Uterus (tissue), 4 donors: Measurements from ENCODE around the gene TMEM253. TPM values are rescaled to one million over a fixed set of nuclear protein-coding genes. Genes with fewer than 3 reads are reported as not detected.

Experiments
- DNase-seq, 2 donors: peaks; one replicate each; pipeline ENCODE4 v3.0.0-alpha.2; 2019 to 2020
- H3K27ac ChIP-seq, 2 donors: fragments of 200-600 bp; sonication (generic); 1 replicate in 1 of 2; 2 replicates in 1 of 2; pipeline ENCODE4 v1.5.1; 2016 to 2018
- H3K27me3 ChIP-seq, 2 donors: fragments of 200-600 bp; sonication (generic); one replicate each; pipeline ENCODE4 v1.5.1; 2018 to 2019; ENCODE audit warnings: control low read depth in 1 of 2
- H3K36me3 ChIP-seq, 2 donors: fragments of 200-600 bp; sonication (generic); one replicate each; pipeline ENCODE4 v1.5.1; 2019; ENCODE audit warnings: control low read depth in 1 of 2
- H3K4me1 ChIP-seq, 2 donors: fragments of 200-600 bp; sonication (generic); one replicate each; pipeline ENCODE4 v1.5.1; 2018 to 2019; ENCODE audit warnings: control low read depth in 1 of 2
- H3K4me3 ChIP-seq, 2 donors: fragments of 200-600 bp; sonication (generic); 1 replicate in 1 of 2; 2 replicates in 1 of 2; pipeline ENCODE4 v1.5.1; 2018 to 2019; ENCODE audit warnings: mild to moderate bottlenecking in 1 of 2
- H3K9me3 ChIP-seq, 2 donors: fragments of 200-600 bp; sonication (generic); one replicate each; pipeline ENCODE4 v1.5.1; 2019; ENCODE audit warnings: control low read depth in 1 of 2
- CTCF ChIP-seq, 4 experiments: fragments of 200-600 bp in 2 of 4; fragments of 450-650 bp in 2 of 4; sonication (generic) in 2 of 4; IDR thresholded peaks; one replicate each; pipeline ENCODE4 v1.5.1; 2016 to 2019; ENCODE audit warnings: antibody characterized with exemption in 4 of 4, mild to moderate bottlenecking in 2 of 4, moderate library complexity in 1 of 4
- POLR2A ChIP-seq, 2 donors: fragments of 450-650 bp; IDR thresholded peaks; one replicate each; pipeline ENCODE4 v1.6.1; 2016; ENCODE audit warnings: antibody characterized with exemption in 2 of 2, mild to moderate bottlenecking in 1 of 2, moderate library complexity in 1 of 2
- intact Hi-C: fragments of 100-400 bp; cut with DNase I; formaldehyde crosslinking; loops from one replicate; pipeline ENCODE4 v1.15.1; 2023; ENCODE audit warnings: low total_unique reads
- total RNA-seq, 4 donors: library from RNA; depleted of rRNA in 3 of 4; stranded (reverse); fragments of >200 nt in 3 of 4; gene quantifications; one replicate each; pipeline versions ENCODE4 v1.1.0 to v1.2.4, GENCODE V29; 2014 to 2023
- donor health status: DM: yes; HTN: yes; CAD: no.

TMEM253 gene
- under 1 TPM in 1 of 4 donors, not detected in 3; 0.85 TPM for total RNA-seq

- peak within 1 kb of the TSS; percentile 97 for H3K27ac ChIP-seq
- intact Hi-C loops = loop anchor here (5.0 kb wide), 1 partner anchor 34 kb away; no protein-coding TSS in a partner anchor
- TF ChIP-seq POLR2A (IDR thresholded peaks at IDR 0.05) (no peak), CTCF (IDR thresholded peaks at IDR 0.05) (no peak)
- H3K4me1 ChIP-seq = peaks cover 6 to 19% of the 10 kb centered on the region in 2 donors
- no peaks in the 10 kb centered on the region for H3K27me3 ChIP-seq
- H3K36me3 ChIP-seq = no peaks in the 10 kb centered on the region
- no peak for DNase-seq
- H3K9me3 ChIP-seq = no peaks in the 10 kb centered on the region
- H3K4me3 ChIP-seq = no peak within 1 kb of the TSS
Observed at GRCh38 chr14:21100931-21101330, at the start of gene TMEM253. TSS of gene TMEM253 (plus strand) at chr14:21101066. CDS start at chr14:21101344, 278 bp downstream.

- H3K9me3 ChIP-seq = no peaks in the 10 kb centered on the region
- H3K36me3 ChIP-seq = no peaks in the 10 kb centered on the region
- TF ChIP-seq CTCF (IDR thresholded peaks at IDR 0.05) (no peak), POLR2A (IDR thresholded peaks at IDR 0.05) (no peak)
- no peaks in the 10 kb centered on the region for H3K4me1 ChIP-seq
- intact Hi-C loops = no loop called here
- H3K27ac ChIP-seq = no peak overlapping the region
- no peak for DNase-seq
- H3K27me3 ChIP-seq = no peaks in the 10 kb centered on the region
- H3K4me3 ChIP-seq = no peak overlapping the region
Observed at GRCh38 chr14:21053184-21054122, 47.4 kb upstream of the TMEM253 start.

- no peak overlapping the region for H3K27ac ChIP-seq
- H3K9me3 ChIP-seq = no peaks in the 10 kb centered on the region
- intact Hi-C loops = no loop called here
- H3K36me3 ChIP-seq = no peaks in the 10 kb centered on the region
- H3K4me3 ChIP-seq = no peak overlapping the region
- no peaks in the 10 kb centered on the region for H3K27me3 ChIP-seq
- no peaks in the 10 kb centered on the region for H3K4me1 ChIP-seq
- DNase-seq = no peak
- TF ChIP-seq POLR2A (IDR thresholded peaks at IDR 0.05) (no peak), CTCF (IDR thresholded peaks at IDR 0.05) (no peak)
Observed at GRCh38 chr14:21054123-21054767, 46.6 kb upstream of the TMEM253 start.

DNA sequence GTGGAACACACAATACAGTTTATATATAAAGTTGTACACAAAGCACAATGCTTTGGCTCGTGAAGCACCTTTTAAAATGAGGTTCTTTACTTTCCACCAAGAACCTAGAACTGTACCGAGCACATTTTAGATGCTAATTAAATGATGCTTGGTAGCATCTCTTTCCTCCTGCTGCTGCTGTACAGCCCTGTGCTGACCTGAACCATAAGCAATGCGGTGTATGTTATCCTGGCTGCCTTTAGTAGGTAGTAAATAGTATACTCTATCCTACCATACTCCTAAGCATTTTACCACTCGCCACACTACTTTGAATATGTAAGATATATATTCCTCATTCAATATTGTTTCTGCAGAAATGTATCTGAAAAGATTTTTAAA lies 46.1 kb upstream of the TMEM253 start:
- Histone ChIP-seq H3K27me3 (no peaks in the 10 kb centered on the region), H3K4me1 (no peaks in the 10 kb centered on the region), H3K27ac (no peak overlapping the region), H3K36me3 (no peaks in the 10 kb centered on the region), H3K9me3 (no peaks in the 10 kb centered on the region), H3K4me3 (no peak overlapping the region)
- intact Hi-C loops = no loop called here
- no peak for DNase-seq
- TF ChIP-seq POLR2A (IDR thresholded peaks at IDR 0.05) (no peak), CTCF (IDR thresholded peaks at IDR 0.05) (no peak)
